SH-SY5Y (cell line): ENCODE results near the gene C1QTNF3.

Experiments
- GATA2 ChIP-seq: IDR thresholded peaks from 2 replicates; pipeline ENCODE4 v1.6.1; 2011; ENCODE audit warnings: mild to moderate bottlenecking, low read depth, low read length
- GATA3 ChIP-seq: IDR thresholded peaks from 2 replicates; pipeline ENCODE4 v1.6.1; 2011; ENCODE audit warnings: low read depth, mild to moderate bottlenecking, low read length, moderate library complexity

C1QTNF3 gene

GRCh38 chr5:34007621-34008600, 35.1 kb downstream of the C1QTNF3 start, which contains the start of gene AMACR:
Gene AMACR, minus strand, starts transcription at chr5:34008050. Its CDS starts 31 bp downstream, at chr5:34008019.
- no peak for TF ChIP-seq GATA2
- TF ChIP-seq GATA3: no peak

GRCh38 chr5:34007201-34007620, 35.8 kb downstream of the C1QTNF3 start:
- TF ChIP-seq GATA3: no peak
- no peak for TF ChIP-seq GATA2

- TF ChIP-seq GATA2: no peak
Measured at GRCh38 chr5:34005681-34006080, 37.3 kb downstream of the C1QTNF3 start.

GRCh38 chr5:34005211-34005610, 37.8 kb downstream of the C1QTNF3 start:
- TF ChIP-seq GATA3 (no peak), GATA2 (no peak)

GRCh38 chr5:34003941-34004340, 39.1 kb downstream of the C1QTNF3 start:
- TF ChIP-seq GATA3: no peak
- no peak for TF ChIP-seq GATA2

GRCh38 chr5:34002629-34003328, 40.2 kb downstream of the C1QTNF3 start:
- TF ChIP-seq GATA3 (no peak), GATA2 (no peak)

GRCh38 chr5:34001241-34001841, 41.7 kb downstream of the C1QTNF3 start:
- no peak for TF ChIP-seq GATA2
- TF ChIP-seq GATA3: no peak

GRCh38 chr5:33999978-34000377, 43.0 kb downstream of the C1QTNF3 start:
- TF ChIP-seq GATA2 (no peak), GATA3 (no peak)

- TF ChIP-seq GATA2 (no peak), GATA3 (no peak)
Measured at GRCh38 chr5:33997331-33997983, 45.6 kb downstream of the C1QTNF3 start.

- TF ChIP-seq GATA2: no peak
- no peak for TF ChIP-seq GATA3
Measured at GRCh38 chr5:33995865-33996264, 47.1 kb downstream of the C1QTNF3 start.

GRCh38 chr5:33994845-33995244, 48.2 kb downstream of the C1QTNF3 start:
- no peak for TF ChIP-seq GATA3
- TF ChIP-seq GATA2: no peak

- no peak for TF ChIP-seq GATA2
- no peak for TF ChIP-seq GATA3
Measured at GRCh38 chr5:33992864-33993263, 50.1 kb downstream of the C1QTNF3 start.

GRCh38 chr5:33985447-33985846, 57.6 kb downstream of the C1QTNF3 start:
- TF ChIP-seq GATA2 (no peak), GATA3 (no peak)

- TF ChIP-seq GATA2 (no peak), GATA3 (no peak)
Measured at GRCh38 chr5:33984671-33985124, 58.3 kb downstream of the C1QTNF3 start, which contains the start of gene SLC45A2. Gene SLC45A2, minus strand, starts transcription at chr5:33984693. Its CDS starts 110 bp downstream, at chr5:33984583.
